Activated gamma-delta T cell treated with anti-CD3 and anti-CD28 coated beads, Interleukin-2, amount 50 U/mL, for 16 hours (primary cell): ENCODE measurements around the gene COL18A1.

Experiments used
- DNase-seq: peaks from one replicate; pipeline ENCODE4 v3.0.0-alpha.2; 2020; ENCODE audit warnings: low read depth

The COL18A1 gene

GRCh38 chr21:45480701-45481500 lies 75.9 kb downstream of the COL18A1 start:
- DNase-seq: no peak

DNA sequence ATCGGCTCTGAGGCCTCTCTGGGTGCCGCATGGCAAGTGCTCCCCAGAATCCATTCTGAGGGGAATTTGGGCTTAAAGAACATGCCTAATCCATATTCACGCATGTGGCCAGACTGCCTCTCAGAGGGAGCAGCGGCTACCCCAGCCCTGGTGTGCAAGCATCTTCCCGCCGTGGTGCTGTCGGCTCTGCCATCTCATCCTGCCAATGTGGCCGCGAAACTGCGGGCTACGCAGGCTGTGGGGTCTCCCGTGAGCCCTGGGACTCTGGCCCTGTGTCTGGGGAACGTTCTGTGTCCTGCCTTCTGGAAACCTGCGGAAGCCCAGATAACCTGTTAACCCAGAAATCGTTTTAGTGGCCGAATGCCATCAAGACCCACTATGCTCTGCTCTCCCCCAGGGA lies 76.6 kb downstream of the COL18A1 start:
- DNase-seq: no peak

GRCh38 chr21:45481977-45482898 lies 77.3 kb downstream of the COL18A1 start:
- DNase-seq: no peak

DNA sequence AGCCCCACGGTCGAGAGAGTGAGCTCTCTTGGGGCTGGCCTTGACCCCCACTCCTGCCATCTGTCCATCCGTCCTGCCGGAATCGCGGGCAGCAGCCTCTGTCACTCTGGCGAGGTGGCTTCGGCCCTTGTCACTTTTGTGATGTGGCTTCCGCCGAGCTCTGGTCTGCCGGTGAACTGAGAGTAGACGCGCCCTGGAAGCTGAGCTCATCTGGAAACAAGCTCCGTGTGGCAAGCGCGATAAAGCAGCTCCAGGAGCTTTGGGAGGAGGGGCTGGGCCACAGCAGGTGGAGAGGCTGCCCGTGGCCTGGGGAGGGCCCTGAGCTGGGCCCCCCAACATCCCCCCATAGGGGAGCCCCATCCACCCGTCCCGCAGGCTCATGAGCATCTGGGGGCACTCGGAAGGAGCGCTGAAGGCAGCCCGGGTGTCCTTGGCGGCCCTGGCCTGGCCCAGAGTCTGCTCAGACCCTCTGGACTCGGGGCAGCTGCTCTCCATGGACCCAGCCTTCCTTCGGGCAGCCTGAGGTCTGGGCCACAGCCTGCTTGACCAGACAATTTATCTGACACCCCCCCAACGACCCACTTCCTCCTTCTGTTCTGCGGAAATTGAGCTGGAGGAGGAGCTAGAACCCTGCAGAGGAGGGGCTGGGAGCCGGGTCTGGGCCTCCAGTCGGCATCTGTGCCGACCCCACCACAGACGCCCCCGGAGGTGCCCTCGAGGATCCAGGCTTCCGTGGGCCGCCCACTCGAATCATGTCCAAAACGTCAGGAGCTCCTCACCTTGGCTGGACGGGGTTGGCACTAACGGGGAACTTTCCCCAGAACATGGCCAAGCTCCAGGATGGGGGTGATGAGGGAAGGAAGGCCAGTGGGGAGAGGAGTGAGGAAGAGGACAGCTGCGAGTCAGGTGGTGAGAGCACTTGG lies 78.2 kb downstream of the COL18A1 start:
- DNase-seq: no peak

GRCh38 chr21:45484318-45484717 lies 79.4 kb downstream of the COL18A1 start:
- no peak for DNase-seq

DNA sequence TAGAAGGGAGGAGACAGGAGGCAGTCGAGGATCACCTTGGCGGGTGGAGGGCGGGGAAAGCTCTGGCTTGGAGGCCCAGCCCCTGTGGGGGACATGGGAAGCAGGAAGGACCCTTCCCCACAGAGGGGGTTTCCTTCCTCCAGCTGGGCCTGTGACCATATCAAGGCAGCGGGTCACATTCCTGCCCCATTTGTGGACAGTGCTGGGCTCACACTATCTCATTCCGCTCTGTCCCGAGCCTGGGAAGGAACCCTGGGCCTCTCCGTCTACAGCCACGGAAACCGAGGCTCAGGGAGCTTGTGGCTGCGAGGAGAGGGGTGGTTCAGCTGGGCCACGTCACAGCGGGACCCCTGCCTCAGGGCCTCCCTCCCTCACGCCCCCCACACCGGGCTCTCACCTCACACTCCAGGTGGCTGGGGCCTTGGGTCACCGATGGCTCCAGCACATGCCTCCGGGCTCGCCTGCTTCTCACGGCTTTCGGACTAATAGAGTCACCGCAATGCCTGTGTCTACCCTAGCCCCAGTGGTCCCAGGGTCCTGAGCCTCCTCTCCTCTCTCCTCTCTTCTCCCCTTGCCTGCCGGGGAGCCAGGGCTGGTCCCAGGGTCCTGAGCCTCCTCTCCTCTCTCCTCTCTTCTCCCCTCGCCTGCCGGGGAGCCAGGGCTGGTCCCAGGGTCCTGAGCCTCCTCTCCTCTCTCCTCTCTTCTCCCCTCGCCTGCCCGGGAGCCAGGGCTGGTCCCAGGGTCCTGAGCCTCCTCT lies 80.9 kb downstream of the COL18A1 start:
- no peak for DNase-seq

DNA sequence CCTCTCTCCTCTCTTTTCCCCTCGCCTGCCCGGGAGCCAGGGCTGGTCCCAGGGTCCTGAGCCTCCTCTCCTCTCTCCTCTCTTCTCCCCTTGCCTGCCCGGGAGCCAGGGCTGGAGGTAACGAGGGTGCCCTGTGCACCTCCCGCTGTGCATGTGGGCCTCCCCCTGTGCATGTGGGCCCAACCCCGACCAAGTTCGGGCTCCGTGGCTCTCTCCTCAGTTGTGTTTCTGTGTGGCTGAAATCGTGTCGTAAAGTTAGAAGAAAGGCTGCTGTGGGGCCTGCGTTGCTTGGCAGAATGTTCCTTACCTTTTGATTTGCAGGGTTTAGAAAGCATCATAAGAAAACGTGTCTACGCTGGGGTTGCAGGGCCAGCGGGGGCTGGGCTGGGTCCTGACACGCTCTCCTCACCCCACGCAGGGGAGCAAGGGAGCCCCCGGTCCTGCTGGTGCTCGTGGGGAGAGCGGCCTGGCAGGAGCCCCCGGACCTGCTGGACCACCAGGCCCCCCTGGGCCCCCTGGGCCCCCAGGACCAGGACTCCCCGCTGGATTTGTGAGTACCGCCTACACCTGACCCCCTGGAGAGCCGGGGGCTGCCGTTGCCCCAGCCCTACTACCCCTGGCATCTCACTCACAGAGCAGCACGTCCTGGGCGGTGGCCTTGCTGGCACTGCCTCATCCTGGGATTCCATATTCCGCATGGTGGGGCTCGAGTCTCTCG lies 81.6 kb downstream of the COL18A1 start:
- DNase-seq: no peak

DNA sequence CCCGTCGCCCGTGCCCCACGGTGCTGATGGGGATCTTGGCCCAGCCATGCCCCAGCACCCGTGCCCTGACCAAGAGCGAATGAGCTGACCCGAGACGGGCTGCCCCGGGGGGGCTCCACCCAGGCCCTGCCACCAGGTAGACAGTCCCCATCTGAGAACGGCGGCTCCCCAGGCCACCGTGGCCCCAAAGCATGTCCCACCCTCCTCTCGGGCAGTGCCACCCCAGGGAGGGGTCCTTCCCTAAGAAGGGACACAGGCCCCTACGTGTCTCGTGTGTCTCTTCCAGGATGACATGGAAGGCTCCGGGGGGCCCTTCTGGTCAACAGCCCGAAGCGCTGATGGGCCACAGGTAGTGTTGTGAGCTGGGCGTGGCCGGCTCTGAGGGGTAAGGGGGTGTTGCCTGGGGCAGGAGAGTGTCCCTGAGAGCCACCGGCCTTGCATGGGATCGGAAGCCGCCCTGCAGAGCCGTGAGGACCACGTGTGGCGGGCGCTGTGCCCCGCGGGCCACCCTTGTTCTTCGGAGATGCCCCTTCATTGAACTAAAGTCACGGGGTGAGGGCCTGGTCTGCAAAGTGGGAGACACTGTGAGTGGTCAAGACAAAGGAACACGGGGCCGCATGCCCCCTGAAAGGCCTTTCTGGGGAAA lies 82.3 kb downstream of the COL18A1 start:
- no peak for DNase-seq

- DNase-seq: no peak
Observed at GRCh38 chr21:45487891-45488600, 83.1 kb downstream of the COL18A1 start.

DNA sequence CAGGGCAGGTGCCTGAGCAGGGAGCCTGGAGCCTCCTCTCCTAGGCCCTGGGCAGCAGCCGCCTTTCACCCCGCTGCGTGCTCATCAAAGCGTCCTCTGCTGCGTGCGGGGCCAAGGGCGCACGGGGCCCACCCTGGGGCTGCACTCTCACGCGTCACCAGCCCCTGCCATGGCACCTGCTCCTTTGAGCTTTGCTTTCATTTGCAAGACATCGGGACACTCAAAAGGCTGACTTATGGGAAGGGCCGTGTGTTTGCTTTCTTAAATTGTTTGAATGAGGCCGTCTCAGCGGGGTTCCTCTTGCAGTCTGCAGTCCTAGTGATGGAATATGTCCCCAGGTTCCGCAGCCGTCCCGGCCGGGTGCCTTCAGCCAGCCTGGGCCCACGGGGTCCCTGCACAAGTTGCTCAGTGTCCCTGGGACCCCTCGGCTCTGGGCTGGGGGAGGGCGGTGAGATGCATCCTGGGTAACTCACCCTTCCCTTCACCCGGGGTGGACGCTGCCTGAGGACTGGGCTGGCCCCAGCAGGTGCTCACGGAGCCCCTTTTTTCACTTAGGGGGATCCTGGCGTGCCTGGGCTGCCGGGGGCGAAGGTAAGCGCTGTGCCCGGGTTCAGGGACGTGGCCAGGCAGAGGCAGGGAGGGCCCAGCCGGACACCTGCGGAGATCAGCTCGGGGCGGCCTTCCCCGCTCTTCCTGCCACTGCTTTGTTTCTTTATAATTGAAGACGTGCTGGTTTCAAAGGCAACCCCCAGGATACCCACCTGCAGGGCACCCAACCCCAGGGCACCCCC lies 84.2 kb downstream of the COL18A1 start:
- no peak for DNase-seq

DNA sequence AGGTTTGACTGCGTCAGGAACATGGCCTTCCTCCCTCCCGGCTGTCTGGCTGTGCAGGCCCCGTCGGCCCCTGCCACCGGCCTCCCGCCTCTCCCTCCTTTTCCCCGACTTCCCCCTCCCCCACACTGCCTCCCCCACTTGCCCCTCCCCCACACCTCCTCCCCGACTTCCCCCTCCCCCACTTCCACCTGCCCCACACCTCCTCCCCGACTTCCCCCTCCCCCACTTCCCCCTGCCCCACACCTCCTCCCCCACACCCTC lies 84.7 kb downstream of the COL18A1 start:
- no peak for DNase-seq

- DNase-seq: no peak
Observed at GRCh38 chr21:45490049-45490731, 85.2 kb downstream of the COL18A1 start.

DNA sequence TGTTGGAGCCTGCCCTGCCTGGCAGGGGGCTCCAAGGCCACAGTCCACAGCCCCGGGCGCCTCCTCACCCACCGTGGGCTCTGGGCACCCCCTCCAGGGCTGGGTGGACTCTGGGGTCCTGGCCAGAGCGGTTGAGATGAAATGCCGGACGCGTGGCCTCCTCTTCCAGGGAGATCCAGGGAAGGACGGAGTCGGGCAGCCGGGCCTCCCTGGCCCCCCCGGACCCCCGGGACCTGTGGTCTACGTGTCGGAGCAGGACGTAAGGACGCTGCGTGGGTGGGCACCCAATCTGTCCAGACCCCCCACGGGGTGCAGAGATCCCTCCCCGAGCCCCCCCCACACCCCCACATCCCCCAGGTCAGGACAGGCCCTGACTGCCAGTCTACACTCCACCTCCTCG lies 86.1 kb downstream of the COL18A1 start:
- DNase-seq: no peak

DNA sequence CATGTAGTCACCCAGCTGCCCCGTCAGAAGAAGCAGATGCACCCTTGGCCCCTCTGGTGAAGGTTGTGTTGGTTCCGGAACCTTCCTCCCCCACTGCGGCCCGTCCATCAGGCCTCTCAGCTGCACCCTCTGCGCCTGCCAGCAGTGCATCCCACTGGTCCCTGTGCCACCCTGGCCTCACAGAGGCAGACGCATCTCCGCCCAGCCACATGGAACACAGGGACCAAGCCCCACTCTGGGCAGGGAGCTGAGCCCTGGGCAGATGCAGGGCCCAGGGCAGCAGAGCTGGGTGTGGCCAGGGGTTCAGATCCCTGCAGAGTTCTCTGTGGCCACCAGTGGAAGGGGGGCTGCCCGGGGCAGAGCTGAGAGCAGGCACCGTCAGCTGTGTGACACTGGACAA lies 86.7 kb downstream of the COL18A1 start:
- DNase-seq: no peak

GRCh38 chr21:45492765-45493164 lies 87.8 kb downstream of the COL18A1 start:
- no peak for DNase-seq

DNA sequence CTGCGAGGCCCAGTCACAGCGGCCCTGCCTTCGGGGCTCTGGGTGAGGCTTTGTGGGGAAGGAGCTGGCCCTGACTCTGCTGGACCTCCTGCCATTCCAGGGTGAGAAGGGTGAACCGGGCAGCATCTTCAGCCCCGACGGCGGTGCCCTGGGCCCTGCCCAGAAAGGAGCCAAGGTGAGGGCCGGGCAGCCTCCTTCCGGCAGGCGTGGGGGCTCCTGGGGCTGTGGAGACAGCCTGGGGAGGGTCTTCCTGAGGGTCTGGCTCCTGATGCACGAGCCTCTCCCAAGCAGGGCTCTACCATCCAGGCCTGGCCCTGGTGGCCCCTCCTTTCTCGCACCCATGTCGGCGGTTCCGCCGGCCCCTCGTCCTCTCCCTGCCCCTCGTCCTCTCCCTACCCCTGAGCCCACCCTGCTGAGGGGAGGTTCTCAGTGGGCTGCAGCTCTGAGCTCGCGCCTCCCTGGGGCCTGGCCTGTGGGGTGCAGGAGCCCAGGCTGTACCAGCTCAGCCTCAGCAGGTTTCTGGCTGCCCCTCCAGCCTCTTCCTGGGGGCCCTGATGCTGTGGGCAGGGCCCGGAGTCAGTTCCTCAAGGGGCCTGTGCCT lies 88.5 kb downstream of the COL18A1 start:
- no peak for DNase-seq

DNA sequence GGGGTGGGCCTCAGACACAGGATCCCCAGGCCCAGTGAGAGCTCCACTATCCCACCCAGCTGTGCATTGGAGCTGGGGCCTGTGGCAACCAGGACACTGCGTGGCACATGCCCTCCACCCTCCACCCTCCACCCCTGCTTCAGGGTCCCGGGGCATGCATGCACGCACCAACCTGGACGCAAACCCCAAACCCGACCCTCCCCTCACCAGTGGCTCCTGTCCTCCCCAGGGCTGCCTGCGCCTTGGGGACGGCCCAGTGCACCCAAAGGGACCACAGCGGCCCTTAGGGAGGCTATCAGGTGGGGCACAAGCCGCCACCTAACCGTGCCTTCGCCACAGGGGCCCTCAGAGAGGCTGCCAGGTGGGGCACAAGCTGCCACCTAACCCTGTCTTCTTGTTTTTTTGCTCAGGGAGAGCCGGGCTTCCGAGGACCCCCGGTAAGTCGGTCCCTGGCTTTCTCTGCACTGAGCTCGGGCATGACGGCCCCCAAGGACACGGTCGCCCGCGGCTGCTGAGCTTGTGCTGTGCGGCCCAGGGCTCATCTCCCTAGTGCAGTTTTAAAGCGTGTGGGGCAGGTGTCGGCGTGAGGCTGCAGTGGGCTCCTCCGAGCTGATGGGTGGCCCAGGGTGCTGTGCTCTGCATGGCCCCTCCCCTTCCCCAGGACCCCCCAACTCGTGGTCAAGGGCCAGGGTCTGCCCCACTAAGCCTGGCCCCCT lies 89.3 kb downstream of the COL18A1 start:
- no peak for DNase-seq
